ENCODE measurements around the gene NCOR2.
A peak's percentile ranks its signal among the peaks of the same experiment; 100 is the strongest.

Gene NCOR2

GRCh38 chr12:124549629-124550028, 17.8 kb downstream of the NCOR2 start:
- DNase-seq = no peak
- no peak for ATAC-seq
- no peak overlapping the region for H3K4me3 Mint-ChIP-seq
- peaks cover 100% of the 10 kb centered on the region for H3K4me1 Mint-ChIP-seq
- no peaks in the 10 kb centered on the region for H3K9me3 Mint-ChIP-seq
- no peaks in the 10 kb centered on the region for H3K27me3 Mint-ChIP-seq
- peak overlapping the region in 1 of 2 donors; percentile 30 for H3K27ac Mint-ChIP-seq

GRCh38 chr12:124548854-124549378, 18.5 kb downstream of the NCOR2 start:
- Mint-ChIP-seq H3K4me1 (peaks cover 100% of the 10 kb centered on the region), H3K27ac (no peak overlapping the region), H3K27me3 (no peaks in the 10 kb centered on the region), H3K9me3 (no peaks in the 10 kb centered on the region), H3K4me3 (peak overlapping the region in 1 of 2 donors; percentile 1)
- ATAC-seq = no peak
- DNase-seq = no peak

GRCh38 chr12:124547626-124548025, 19.8 kb downstream of the NCOR2 start:
- Mint-ChIP-seq H3K27me3 (no peaks in the 10 kb centered on the region), H3K27ac (no peak overlapping the region), H3K4me3 (no peak overlapping the region), H3K4me1 (peaks cover 100% of the 10 kb centered on the region), H3K9me3 (no peaks in the 10 kb centered on the region)
- no peak for DNase-seq
- ATAC-seq = no peak

GRCh38 chr12:124545508-124546418, 21.6 kb downstream of the NCOR2 start:
- no peaks in the 10 kb centered on the region for H3K9me3 Mint-ChIP-seq
- H3K4me3 Mint-ChIP-seq = peak overlapping the region; percentile 51 to 64
- peaks cover 89% of the 10 kb centered on the region for H3K4me1 Mint-ChIP-seq
- DNase-seq (peak; percentile 59 to 68), ATAC-seq (peak; percentile 86)
- H3K27me3 Mint-ChIP-seq = no peaks in the 10 kb centered on the region
- H3K27ac Mint-ChIP-seq = peak overlapping the region in 1 of 2 donors; percentile 71

GRCh38 chr12:124544983-124545382, 22.4 kb downstream of the NCOR2 start:
- peak overlapping the region; percentile 54 to 81 for H3K27ac Mint-ChIP-seq
- no peak for DNase-seq

GRCh38 chr12:124544311-124544970, 23.0 kb downstream of the NCOR2 start:
- Mint-ChIP-seq H3K4me1 (peaks cover 86% of the 10 kb centered on the region), H3K4me3 (peak overlapping the region in 1 of 2 donors; percentile 64), H3K9me3 (no peaks in the 10 kb centered on the region), H3K27me3 (no peaks in the 10 kb centered on the region), H3K27ac (peak overlapping the region in 1 of 2 donors; percentile 54)
- no peak for DNase-seq
- ATAC-seq = no peak

More at GRCh38 chr12:124544983-124545382, 22.4 kb downstream of the NCOR2 start:
- no peak for ATAC-seq
- H3K4me3 Mint-ChIP-seq = peak overlapping the region; percentile 51 to 64
- H3K4me1 Mint-ChIP-seq = peaks cover 86% of the 10 kb centered on the region
- H3K9me3 Mint-ChIP-seq = no peaks in the 10 kb centered on the region
- H3K27me3 Mint-ChIP-seq = no peaks in the 10 kb centered on the region

GRCh38 chr12:124543590-124544310, 23.7 kb downstream of the NCOR2 start:
- peak overlapping the region; percentile 57 to 89 for H3K27ac Mint-ChIP-seq
- no peaks in the 10 kb centered on the region for H3K27me3 Mint-ChIP-seq
- no peaks in the 10 kb centered on the region for H3K9me3 Mint-ChIP-seq
- ATAC-seq = no peak
- DNase-seq = no peak
- no peak overlapping the region for H3K4me3 Mint-ChIP-seq
- H3K4me1 Mint-ChIP-seq = peaks cover 86% of the 10 kb centered on the region

GRCh38 chr12:124543052-124543589, 24.3 kb downstream of the NCOR2 start:
- Mint-ChIP-seq H3K27me3 (no peaks in the 10 kb centered on the region), H3K4me3 (no peak overlapping the region), H3K9me3 (no peaks in the 10 kb centered on the region), H3K27ac (peak overlapping the region; percentile 57 to 89), H3K4me1 (peaks cover 86% of the 10 kb centered on the region)
- DNase-seq (no peak), ATAC-seq (peak; percentile 13)

- no peak for ATAC-seq
- Mint-ChIP-seq H3K4me3 (no peak overlapping the region), H3K27me3 (no peaks in the 10 kb centered on the region), H3K9me3 (no peaks in the 10 kb centered on the region), H3K4me1 (peaks cover 83% of the 10 kb centered on the region), H3K27ac (peak overlapping the region in 1 of 2 donors; percentile 27)
- no peak for DNase-seq
Observed at GRCh38 chr12:124542021-124542949, 25.1 kb downstream of the NCOR2 start.

- Mint-ChIP-seq H3K27me3 (no peaks in the 10 kb centered on the region), H3K9me3 (no peaks in the 10 kb centered on the region), H3K4me3 (no peak overlapping the region), H3K4me1 (peaks cover 74% of the 10 kb centered on the region), H3K27ac (no peak overlapping the region)
- DNase-seq = no peak
- no peak for ATAC-seq
Observed at GRCh38 chr12:124541322-124541721, 26.1 kb downstream of the NCOR2 start.

GRCh38 chr12:124539084-124540041, 28.0 kb downstream of the NCOR2 start:
- no peaks in the 10 kb centered on the region for H3K27me3 Mint-ChIP-seq
- peak; percentile 11 for ATAC-seq

GRCh38 chr12:124538194-124539082, 29.0 kb downstream of the NCOR2 start:
- DNase-seq (no peak), ATAC-seq (no peak)
- H3K9me3 Mint-ChIP-seq = no peaks in the 10 kb centered on the region
- no peaks in the 10 kb centered on the region for H3K27me3 Mint-ChIP-seq
- H3K27ac Mint-ChIP-seq = peak overlapping the region in 1 of 2 donors; percentile 48
- no peak overlapping the region for H3K4me3 Mint-ChIP-seq
- peaks cover 55% of the 10 kb centered on the region for H3K4me1 Mint-ChIP-seq

More at GRCh38 chr12:124539084-124540041, 28.0 kb downstream of the NCOR2 start:
- DNase-seq = no peak
- no peaks in the 10 kb centered on the region for H3K9me3 Mint-ChIP-seq
- no peak overlapping the region for H3K4me3 Mint-ChIP-seq
- H3K4me1 Mint-ChIP-seq = peaks cover 60% of the 10 kb centered on the region
- H3K27ac Mint-ChIP-seq = peak overlapping the region in 1 of 2 donors; percentile 28
